Calu3 (cell line): Measurements from ENCODE around the gene PRSS56. TPM values are rescaled to one million over a fixed set of nuclear protein-coding genes. Genes with fewer than 3 reads are reported as not detected.

Experiments
- BruUV-seq: library from RNA; stranded (reverse); fragments of 400-500 nt; replicated peaks from 2 replicates; lab custom pipeline; 2021; lab: Mats Ljungman, UMichigan
- CTCF ChIA-PET: fragments of 300-600 bp; sonication (Branson Sonifier 250); formaldehyde crosslinking; loops from one replicate; lab custom pipeline; 2022; ENCODE audit warnings: antibody characterized with exemption; lab: Charles Lee
- DNase-seq: peaks from one replicate; pipeline ENCODE4 v3.0.0; 2022
- H3K27ac Mint-ChIP-seq: one replicate; pipeline ENCODE4 v1.8.0; 2022; ENCODE audit warnings: mixed read lengths; ENCODE audit not compliant: unreplicated experiment
- H3K27me3 Mint-ChIP-seq: one replicate; pipeline ENCODE4 v1.8.0; 2022; ENCODE audit warnings: mixed read lengths; ENCODE audit not compliant: unreplicated experiment
- H3K36me3 Mint-ChIP-seq: one replicate; pipeline ENCODE4 v1.8.0; 2022; ENCODE audit warnings: mild to moderate bottlenecking, moderate library complexity, mixed read lengths; ENCODE audit not compliant: insufficient read depth, unreplicated experiment
- H3K4me1 Mint-ChIP-seq: one replicate; pipeline ENCODE4 v1.8.0; 2022; ENCODE audit warnings: mild to moderate bottlenecking, low read depth, mixed read lengths; ENCODE audit not compliant: unreplicated experiment
- H3K4me3 Mint-ChIP-seq: one replicate; pipeline ENCODE4 v1.8.0; 2022; ENCODE audit warnings: mild to moderate bottlenecking, low read depth, moderate library complexity, mixed read lengths; ENCODE audit not compliant: unreplicated experiment
- H3K9me3 Mint-ChIP-seq: one replicate; pipeline ENCODE4 v1.8.0; 2022; ENCODE audit warnings: low read depth, mixed read lengths; ENCODE audit not compliant: unreplicated experiment
- intact Hi-C: fragments of 100-400 bp; cut with micrococcal nuclease; formaldehyde crosslinking; loops from one replicate; pipeline ENCODE4 v1.10.0; 2022; ENCODE audit not compliant: unreplicated experiment
- total RNA-seq: library from RNA; stranded (reverse); gene quantifications from 2 replicates; pipeline ENCODE4 v1.2.3, GENCODE V29; 2022
- TF ChIP-seq, protein P1 (sequence below): fragments of 200-600 bp; IDR thresholded peaks from one replicate; pipeline ENCODE4 v1.8.0; 2022; ENCODE audit warnings: antibody characterized with exemption; ENCODE audit not compliant: unreplicated experiment

Gene PRSS56
- total RNA-seq, 1 experiment from 2014 or later = not detected

DNA sequence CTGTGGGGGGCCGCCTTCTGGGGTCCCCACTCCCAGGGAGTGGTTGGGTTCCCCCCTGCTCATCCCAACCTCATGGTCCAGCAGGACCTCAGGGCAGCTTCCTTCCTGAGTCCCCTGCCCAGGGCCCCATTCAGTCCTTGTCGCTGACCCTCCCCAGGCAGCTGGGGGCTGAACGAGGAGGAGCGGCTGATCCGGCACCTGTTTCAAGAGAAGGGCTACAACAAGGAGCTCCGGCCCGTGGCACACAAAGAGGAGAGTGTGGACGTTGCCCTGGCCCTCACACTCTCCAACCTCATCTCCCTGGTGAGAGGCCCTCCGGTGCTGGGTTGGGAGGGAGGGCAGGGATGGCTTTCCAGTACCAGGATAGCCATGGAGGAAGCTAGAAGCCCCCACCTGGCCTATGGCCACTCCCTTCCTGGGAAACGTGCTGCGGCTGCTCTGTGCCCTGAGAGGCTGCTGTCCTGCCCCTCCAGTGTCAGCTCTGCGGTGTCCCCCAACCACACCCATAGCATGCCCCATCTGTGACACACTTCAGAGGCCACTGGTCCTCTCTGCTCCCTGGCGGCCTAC, 6.3 kb downstream of the PRSS56 start:
- H3K27me3 Mint-ChIP-seq = peaks cover 88% of the 10 kb centered on the region
- no peaks in the 10 kb centered on the region for H3K9me3 Mint-ChIP-seq
- no peak for DNase-seq
- no TSS peak for BruUV-seq
- H3K4me1 Mint-ChIP-seq = no peaks in the 10 kb centered on the region
- TF ChIP-seq, protein P1, sequence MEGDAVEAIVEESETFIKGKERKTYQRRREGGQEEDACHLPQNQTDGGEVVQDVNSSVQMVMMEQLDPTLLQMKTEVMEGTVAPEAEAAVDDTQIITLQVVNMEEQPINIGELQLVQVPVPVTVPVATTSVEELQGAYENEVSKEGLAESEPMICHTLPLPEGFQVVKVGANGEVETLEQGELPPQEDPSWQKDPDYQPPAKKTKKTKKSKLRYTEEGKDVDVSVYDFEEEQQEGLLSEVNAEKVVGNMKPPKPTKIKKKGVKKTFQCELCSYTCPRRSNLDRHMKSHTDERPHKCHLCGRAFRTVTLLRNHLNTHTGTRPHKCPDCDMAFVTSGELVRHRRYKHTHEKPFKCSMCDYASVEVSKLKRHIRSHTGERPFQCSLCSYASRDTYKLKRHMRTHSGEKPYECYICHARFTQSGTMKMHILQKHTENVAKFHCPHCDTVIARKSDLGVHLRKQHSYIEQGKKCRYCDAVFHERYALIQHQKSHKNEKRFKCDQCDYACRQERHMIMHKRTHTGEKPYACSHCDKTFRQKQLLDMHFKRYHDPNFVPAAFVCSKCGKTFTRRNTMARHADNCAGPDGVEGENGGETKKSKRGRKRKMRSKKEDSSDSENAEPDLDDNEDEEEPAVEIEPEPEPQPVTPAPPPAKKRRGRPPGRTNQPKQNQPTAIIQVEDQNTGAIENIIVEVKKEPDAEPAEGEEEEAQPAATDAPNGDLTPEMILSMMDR = no peak
- CTCF ChIA-PET = no interaction called here
- no peak overlapping the region for H3K4me3 Mint-ChIP-seq
- peaks cover 2% of the 10 kb centered on the region for H3K36me3 Mint-ChIP-seq
- intact Hi-C loops = no loop called here
- no peak overlapping the region for H3K27ac Mint-ChIP-seq

DNA sequence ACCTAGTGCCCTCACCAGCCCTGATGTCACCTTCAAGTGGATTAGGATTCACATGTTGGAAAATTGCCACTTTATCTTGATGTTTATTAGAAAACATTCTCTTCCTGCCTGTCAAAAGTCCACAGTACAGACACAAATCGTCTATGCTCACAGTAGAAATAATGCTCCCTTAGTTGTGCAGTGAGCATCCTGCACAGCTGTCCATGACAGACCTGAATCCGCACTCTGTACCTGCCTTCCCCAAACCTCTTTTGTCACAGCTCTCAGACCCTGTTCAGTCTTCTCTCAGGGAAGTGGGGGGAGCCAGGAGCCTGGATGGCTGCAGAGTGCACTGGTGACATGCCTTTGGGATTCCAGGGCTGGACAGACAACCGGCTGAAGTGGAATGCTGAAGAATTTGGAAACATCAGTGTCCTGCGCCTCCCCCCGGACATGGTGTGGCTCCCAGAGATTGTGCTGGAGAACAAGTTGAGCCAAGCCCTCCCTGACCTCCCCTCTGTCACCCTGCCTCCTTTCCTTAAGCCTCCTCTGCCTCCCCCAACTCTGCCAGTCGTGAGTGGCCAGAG, 7.8 kb downstream of the PRSS56 start:
- CTCF ChIA-PET = no interaction called here
- intact Hi-C loops = no loop called here
- Mint-ChIP-seq H3K27ac (no peak overlapping the region), H3K9me3 (no peaks in the 10 kb centered on the region), H3K36me3 (no peaks in the 10 kb centered on the region), H3K27me3 (peaks cover 81% of the 10 kb centered on the region), H3K4me1 (no peaks in the 10 kb centered on the region), H3K4me3 (no peak overlapping the region)
- DNase-seq = no peak
- BruUV-seq = no TSS peak
- TF ChIP-seq, protein P1 = no peak

DNA sequence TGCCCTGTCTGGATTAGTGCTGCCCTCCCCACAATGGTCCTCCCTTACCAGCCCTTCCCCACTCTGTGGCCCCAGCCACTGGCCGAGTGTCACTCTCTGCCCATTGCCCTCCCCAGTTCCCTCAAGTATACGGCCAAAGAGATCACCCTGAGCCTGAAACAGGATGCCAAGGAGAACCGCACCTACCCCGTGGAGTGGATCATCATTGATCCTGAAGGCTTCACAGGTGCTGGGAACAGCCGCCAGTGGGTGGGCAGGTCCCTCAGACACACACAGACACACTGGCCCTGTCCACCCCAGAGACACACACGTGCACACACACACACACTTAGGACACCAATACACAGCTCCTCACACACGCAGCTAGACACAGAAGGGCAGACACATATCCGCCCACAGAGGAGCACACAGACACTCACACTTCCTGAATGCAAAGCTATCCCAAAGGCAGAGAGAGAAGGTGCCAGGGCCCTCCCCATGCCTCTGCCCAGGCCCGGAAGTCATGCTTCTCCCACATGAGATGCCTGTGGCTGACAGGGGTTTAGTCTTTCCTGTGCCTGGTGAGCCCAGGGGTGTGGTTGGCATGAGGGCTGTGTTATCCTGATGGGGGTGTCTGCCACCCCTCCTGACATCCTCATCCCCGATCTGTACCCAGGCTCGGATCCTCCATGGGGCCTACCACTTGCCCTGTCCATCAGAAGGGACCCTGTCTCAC, 8.7 kb downstream of the PRSS56 start:
- H3K9me3 Mint-ChIP-seq = no peaks in the 10 kb centered on the region
- CTCF ChIA-PET = no interaction called here
- TF ChIP-seq, protein P1 = no peak
- no peak for DNase-seq
- H3K27me3 Mint-ChIP-seq = peaks cover 81% of the 10 kb centered on the region
- intact Hi-C loops = no loop called here
- BruUV-seq = no TSS peak
- no peaks in the 10 kb centered on the region for H3K4me1 Mint-ChIP-seq
- no peak overlapping the region for H3K27ac Mint-ChIP-seq
- H3K4me3 Mint-ChIP-seq = no peak overlapping the region
- no peaks in the 10 kb centered on the region for H3K36me3 Mint-ChIP-seq

DNA sequence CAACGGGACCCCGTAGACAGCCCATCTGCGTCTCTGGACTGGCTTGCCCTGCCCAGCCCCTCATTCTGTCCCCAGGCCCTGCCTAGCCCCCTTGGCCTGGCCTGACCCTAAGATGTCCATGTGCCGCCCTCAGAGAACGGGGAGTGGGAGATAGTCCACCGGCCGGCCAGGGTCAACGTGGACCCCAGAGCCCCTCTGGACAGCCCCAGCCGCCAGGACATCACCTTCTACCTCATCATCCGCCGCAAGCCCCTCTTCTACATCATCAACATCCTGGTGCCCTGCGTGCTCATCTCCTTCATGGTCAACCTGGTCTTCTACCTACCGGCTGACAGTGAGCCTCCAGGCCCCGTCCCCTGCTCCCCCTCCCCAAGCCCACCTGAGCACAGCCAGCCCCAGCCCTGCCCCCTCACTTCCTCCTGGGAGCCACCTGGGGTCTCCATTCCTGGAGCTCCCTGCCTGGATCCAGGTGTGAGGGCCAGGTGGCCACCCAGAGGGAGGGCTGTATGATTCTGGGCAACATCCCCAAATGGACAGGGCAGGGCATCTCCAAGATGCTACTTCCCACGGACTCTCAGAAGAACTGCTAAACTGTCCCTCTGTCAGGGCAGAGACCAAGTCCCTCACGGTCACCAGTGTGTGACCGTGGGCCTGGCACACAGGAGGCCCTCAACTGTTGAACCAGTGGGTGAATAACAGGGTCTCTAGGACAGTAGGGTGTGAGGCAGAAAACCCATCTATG, 9.8 kb downstream of the PRSS56 start:
- TF ChIP-seq, protein P1 = no peak
- Mint-ChIP-seq H3K27me3 (peaks cover 74% of the 10 kb centered on the region), H3K9me3 (no peaks in the 10 kb centered on the region), H3K36me3 (no peaks in the 10 kb centered on the region), H3K4me1 (no peaks in the 10 kb centered on the region), H3K27ac (no peak overlapping the region), H3K4me3 (no peak overlapping the region)
- no peak for DNase-seq
- CTCF ChIA-PET = interaction anchor here (0.6 kb wide), 1 partner anchor 16 kb away, joined by 5 read pairs; no protein-coding TSS in a partner anchor
- no TSS peak for BruUV-seq
- intact Hi-C loops = no loop called here
